Activated CD8-positive, alpha-beta T cell treated with anti-CD3 and anti-CD28 coated beads for 36 hours (primary cell): ENCODE results near the gene MED16. TPM values are rescaled to one million over a fixed set of nuclear protein-coding genes. Genes with fewer than 3 reads are reported as not detected.

Experiments used
- ATAC-seq: fragments of 200-7000 bp; cut with Tn5 transposase; one replicate; pipeline ENCODE4 v1.10.0; 2021; ENCODE audit warnings: mild to moderate bottlenecking, moderate library complexity
- CTCF ChIA-PET: fragments of 350-600 bp; sonication (Branson Sonifier 250); formaldehyde crosslinking; loops from one replicate; lab custom pipeline; 2021; ENCODE audit warnings: antibody characterized with exemption; lab: Charles Lee
- POLR2A ChIA-PET: fragments of 350-600 bp; sonication (Branson Sonifier 250); formaldehyde crosslinking; loops from one replicate; lab custom pipeline; 2021; ENCODE audit warnings: antibody characterized with exemption; lab: Charles Lee
- DNase-seq: peaks from one replicate; pipeline ENCODE4 v3.0.0-alpha.2; 2020
- H3K27ac Mint-ChIP-seq: one replicate; pipeline ENCODE4 v1.8.0; 2021; ENCODE audit warnings: mild to moderate bottlenecking, mixed read lengths
- H3K27me3 Mint-ChIP-seq: one replicate; pipeline ENCODE4 v1.8.0; 2021; ENCODE audit warnings: mixed read lengths
- H3K36me3 Mint-ChIP-seq: one replicate; pipeline ENCODE4 v1.8.0; 2021; ENCODE audit warnings: low read depth, mixed read lengths
- H3K4me1 Mint-ChIP-seq: one replicate; pipeline ENCODE4 v1.8.0; 2021; ENCODE audit warnings: low read depth, mixed read lengths
- H3K4me3 Mint-ChIP-seq: one replicate; pipeline ENCODE4 v1.8.0; 2021; ENCODE audit warnings: mild to moderate bottlenecking, moderate library complexity, mixed read lengths
- H3K9me3 Mint-ChIP-seq: one replicate; pipeline ENCODE4 v1.8.0; 2021; ENCODE audit warnings: mixed read lengths
- intact Hi-C: fragments of 100-400 bp; cut with micrococcal nuclease; formaldehyde crosslinking; loops from one replicate; pipeline ENCODE4 v1.10.0; 2022
- total RNA-seq, 2 experiments: library from RNA; stranded (reverse); gene quantifications; one replicate each; pipeline ENCODE4 v1.2.3, GENCODE V29; 2021
- TF ChIP-seq, protein P1 (sequence below): fragments of 200-600 bp; IDR thresholded peaks from one replicate; pipeline ENCODE4 v1.8.0; 2022; ENCODE audit warnings: antibody characterized with exemption, mild to moderate bottlenecking

The MED16 gene
- total RNA-seq, 2 experiments from 2014 or later = 37.6 to 37.8 TPM

- Mint-ChIP-seq H3K4me3 (no peak overlapping the region), H3K36me3 (peaks cover 9% of the 10 kb centered on the region), H3K9me3 (peaks cover 2% of the 10 kb centered on the region), H3K27ac (peak overlapping the region; percentile 71), H3K27me3 (no peaks in the 10 kb centered on the region), H3K4me1 (peaks cover 10% of the 10 kb centered on the region)
- POLR2A ChIA-PET = interaction anchor here (1.8 kb wide), 1 partner anchor 9 kb away, joined by 9 read pairs; no protein-coding TSS in a partner anchor
- TF ChIP-seq, protein P1, sequence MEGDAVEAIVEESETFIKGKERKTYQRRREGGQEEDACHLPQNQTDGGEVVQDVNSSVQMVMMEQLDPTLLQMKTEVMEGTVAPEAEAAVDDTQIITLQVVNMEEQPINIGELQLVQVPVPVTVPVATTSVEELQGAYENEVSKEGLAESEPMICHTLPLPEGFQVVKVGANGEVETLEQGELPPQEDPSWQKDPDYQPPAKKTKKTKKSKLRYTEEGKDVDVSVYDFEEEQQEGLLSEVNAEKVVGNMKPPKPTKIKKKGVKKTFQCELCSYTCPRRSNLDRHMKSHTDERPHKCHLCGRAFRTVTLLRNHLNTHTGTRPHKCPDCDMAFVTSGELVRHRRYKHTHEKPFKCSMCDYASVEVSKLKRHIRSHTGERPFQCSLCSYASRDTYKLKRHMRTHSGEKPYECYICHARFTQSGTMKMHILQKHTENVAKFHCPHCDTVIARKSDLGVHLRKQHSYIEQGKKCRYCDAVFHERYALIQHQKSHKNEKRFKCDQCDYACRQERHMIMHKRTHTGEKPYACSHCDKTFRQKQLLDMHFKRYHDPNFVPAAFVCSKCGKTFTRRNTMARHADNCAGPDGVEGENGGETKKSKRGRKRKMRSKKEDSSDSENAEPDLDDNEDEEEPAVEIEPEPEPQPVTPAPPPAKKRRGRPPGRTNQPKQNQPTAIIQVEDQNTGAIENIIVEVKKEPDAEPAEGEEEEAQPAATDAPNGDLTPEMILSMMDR = no peak
- intact Hi-C loops = no loop called here
- no peak for DNase-seq
- ATAC-seq = no peak
- CTCF ChIA-PET = interaction anchor here (1.2 to 1.8 kb wide), 2 partner anchors 8 to 15 kb away, joined by 3 to 6 read pairs; no protein-coding TSS in a partner anchor
Observed at GRCh38 chr19:871446-872265, 21.3 kb downstream of the MED16 start.

GRCh38 chr19:870963-871401, 22.0 kb downstream of the MED16 start:
- peaks cover 10% of the 10 kb centered on the region for H3K4me1 Mint-ChIP-seq
- ChIA-PET CTCF (interaction anchor here (1.2 kb wide), 1 partner anchor 15 kb away, joined by 3 read pairs; no protein-coding TSS in a partner anchor), POLR2A (no interaction called here)
- no peak overlapping the region for H3K4me3 Mint-ChIP-seq
- H3K27ac Mint-ChIP-seq = no peak overlapping the region
- TF ChIP-seq, protein P1 = no peak
- peaks cover 2% of the 10 kb centered on the region for H3K9me3 Mint-ChIP-seq
- no peaks in the 10 kb centered on the region for H3K27me3 Mint-ChIP-seq
- H3K36me3 Mint-ChIP-seq = peaks cover 9% of the 10 kb centered on the region
- DNase-seq (no peak), ATAC-seq (no peak)
- intact Hi-C loops = no loop called here

DNA sequence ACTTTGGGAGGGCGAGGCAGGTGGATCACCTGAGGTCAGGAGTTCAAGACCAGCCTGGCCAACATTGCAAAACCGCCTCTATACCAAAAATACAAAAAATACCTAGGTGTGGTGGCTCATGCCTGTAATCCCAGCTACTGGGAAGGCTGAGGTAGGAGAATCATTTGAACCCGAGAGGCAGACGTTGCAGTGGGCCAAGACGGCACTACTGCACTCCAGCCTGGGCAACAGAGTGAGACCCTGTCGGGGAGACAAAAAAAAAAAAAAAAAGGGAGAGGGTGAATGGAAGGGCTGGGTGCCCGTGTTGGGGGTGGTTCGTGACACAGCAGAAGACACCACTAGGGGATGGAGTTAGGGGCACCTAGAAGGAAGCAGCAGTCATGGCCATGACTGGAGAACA, 22.7 kb downstream of the MED16 start:
- Mint-ChIP-seq H3K9me3 (peaks cover 2% of the 10 kb centered on the region), H3K27me3 (no peaks in the 10 kb centered on the region), H3K4me1 (peaks cover 10% of the 10 kb centered on the region), H3K4me3 (no peak overlapping the region), H3K27ac (no peak overlapping the region), H3K36me3 (peaks cover 9% of the 10 kb centered on the region)
- ChIA-PET CTCF (no interaction called here), POLR2A (no interaction called here)
- TF ChIP-seq, protein P1 = no peak
- DNase-seq (no peak), ATAC-seq (no peak)
- intact Hi-C loops = no loop called here

DNA sequence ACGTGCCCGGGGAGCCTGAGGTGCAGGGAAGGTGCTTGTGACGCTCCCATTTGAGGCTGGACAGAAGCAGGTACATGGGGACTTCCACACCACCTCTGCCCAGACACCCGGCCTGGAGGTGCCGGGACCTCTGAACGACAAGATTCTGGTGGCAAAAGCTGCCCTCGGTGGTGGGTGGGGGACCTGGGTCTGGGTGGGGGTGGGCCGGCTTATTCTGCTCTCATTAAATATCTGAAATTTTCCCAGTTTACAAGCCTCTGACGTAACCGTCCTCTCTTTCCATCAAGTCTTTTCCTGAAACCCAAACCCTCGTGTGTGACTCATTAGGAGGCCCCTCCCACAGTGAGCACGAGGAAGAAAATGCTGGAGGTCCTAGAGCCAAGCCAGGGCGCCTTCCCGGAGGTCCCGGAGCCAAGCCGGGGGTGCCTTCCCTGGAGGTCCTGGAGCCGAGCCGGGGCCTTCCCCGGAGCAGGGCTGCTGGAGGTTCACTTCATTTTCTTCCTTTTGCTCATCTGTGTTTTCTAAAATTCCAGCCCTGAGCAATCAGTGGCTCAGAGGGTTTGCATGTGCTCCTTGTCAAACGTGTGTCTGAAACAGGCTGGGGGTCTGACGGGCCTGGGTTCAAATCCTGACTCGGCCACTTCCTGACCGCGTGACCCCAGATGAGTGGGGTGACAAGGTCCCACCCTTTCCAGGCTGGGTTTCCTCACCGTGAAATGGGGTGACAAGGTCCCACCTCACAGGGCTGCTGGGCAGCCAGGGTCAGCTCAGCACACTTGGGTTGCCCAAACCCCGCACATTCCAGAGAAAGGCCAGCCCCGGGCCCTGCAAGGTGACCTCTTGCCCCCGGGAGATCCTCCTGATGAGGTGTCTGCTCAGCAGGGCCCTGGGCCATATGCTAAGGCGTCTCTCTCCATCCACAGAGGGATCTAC, 23.5 kb downstream of the MED16 start:
- TF ChIP-seq, protein P1 = no peak
- H3K27me3 Mint-ChIP-seq = no peaks in the 10 kb centered on the region
- peaks cover 2% of the 10 kb centered on the region for H3K9me3 Mint-ChIP-seq
- POLR2A ChIA-PET = no interaction called here
- peaks cover 9% of the 10 kb centered on the region for H3K36me3 Mint-ChIP-seq
- no peak overlapping the region for H3K27ac Mint-ChIP-seq
- intact Hi-C loops = no loop called here
- H3K4me3 Mint-ChIP-seq = no peak overlapping the region
- H3K4me1 Mint-ChIP-seq = peaks cover 10% of the 10 kb centered on the region
- ATAC-seq (no peak), DNase-seq (no peak)
- CTCF ChIA-PET = no interaction called here
